Suprapubic skin (tissue), 4 donors: Measurements from ENCODE around the gene RIMOC1. TPM values are rescaled to one million over a fixed set of nuclear protein-coding genes. Genes with fewer than 3 reads are reported as not detected.
"Not testable (repeated sequence)": the region's sequence is repeated elsewhere in the genome, so short reads cannot be mapped to it uniquely, and the experiment has no call there.

Experiments
- DNase-seq, 2 donors: peaks; one replicate each; pipeline ENCODE4 v3.0.0-alpha.2; 2019; ENCODE audit warnings: low spot score in 2 of 2
- H3K27ac ChIP-seq: fragments of 200-600 bp; sonication (generic); one replicate; pipeline ENCODE4 v1.5.1; 2019
- H3K27me3 ChIP-seq: fragments of 200-600 bp; sonication (generic); one replicate; pipeline ENCODE4 v1.5.1; 2019
- H3K36me3 ChIP-seq: fragments of 200-600 bp; sonication (generic); one replicate; pipeline ENCODE4 v1.5.1; 2019
- H3K4me1 ChIP-seq: fragments of 200-600 bp; sonication (generic); one replicate; pipeline ENCODE4 v1.5.1; 2019
- H3K4me3 ChIP-seq: fragments of 200-600 bp; sonication (generic); one replicate; pipeline ENCODE4 v1.5.1; 2019; ENCODE audit warnings: mild to moderate bottlenecking
- H3K9me3 ChIP-seq: fragments of 200-600 bp; sonication (generic); one replicate; pipeline ENCODE4 v1.5.1; 2019
- EP300 ChIP-seq: sonication (generic); formaldehyde crosslinking; IDR thresholded peaks from one replicate; pipeline ENCODE4 v1.6.1; 2017; ENCODE audit warnings: antibody characterized with exemption
- POLR2A ChIP-seq, 2 donors: fragments of 450-650 bp; IDR thresholded peaks; one replicate each; pipeline ENCODE4 v1.6.1; 2017; ENCODE audit warnings: antibody characterized with exemption in 2 of 2, mild to moderate bottlenecking in 2 of 2, moderate library complexity in 2 of 2
- POLR2AphosphoS5 ChIP-seq, 3 donors: sonication (generic); formaldehyde crosslinking; IDR thresholded peaks; one replicate each; pipeline ENCODE4 v1.6.1; 2017; ENCODE audit warnings: antibody characterized with exemption in 3 of 3
- WGBS: methylation state at CpG from one replicate; pipeline ENCODE4 v1.1.5; 2018; 5-methylcytosine and 5-hydroxymethylcytosine counted together
- total RNA-seq, 4 donors: library from RNA; depleted of rRNA; stranded (reverse); fragments of >200 nt; gene quantifications; one replicate each; pipeline ENCODE4 v1.1.0, GENCODE V29; 2016
- TF ChIP-seq, protein P1 (sequence below), 2 donors: fragments of 200-600 bp in 1 of 2; fragments of 450-650 bp in 1 of 2; sonication (generic) in 1 of 2; IDR thresholded peaks; one replicate each; pipeline ENCODE4 v1.5.1; 2016 to 2019; ENCODE audit warnings: antibody characterized with exemption in 2 of 2, mild to moderate bottlenecking in 1 of 2, moderate library complexity in 1 of 2

Gene RIMOC1
- total RNA-seq, 4 donors from 2014 or later: 10.6 to 20.9 (median 16.9) TPM

- peaks cover 31% of the 10 kb centered on the region for H3K36me3 ChIP-seq
- TF ChIP-seq POLR2AphosphoS5 (IDR thresholded peaks at IDR 0.05) (no peak), EP300 (no peak), POLR2A (IDR thresholded peaks at IDR 0.05) (no peak)
- TF ChIP-seq, protein P1, sequence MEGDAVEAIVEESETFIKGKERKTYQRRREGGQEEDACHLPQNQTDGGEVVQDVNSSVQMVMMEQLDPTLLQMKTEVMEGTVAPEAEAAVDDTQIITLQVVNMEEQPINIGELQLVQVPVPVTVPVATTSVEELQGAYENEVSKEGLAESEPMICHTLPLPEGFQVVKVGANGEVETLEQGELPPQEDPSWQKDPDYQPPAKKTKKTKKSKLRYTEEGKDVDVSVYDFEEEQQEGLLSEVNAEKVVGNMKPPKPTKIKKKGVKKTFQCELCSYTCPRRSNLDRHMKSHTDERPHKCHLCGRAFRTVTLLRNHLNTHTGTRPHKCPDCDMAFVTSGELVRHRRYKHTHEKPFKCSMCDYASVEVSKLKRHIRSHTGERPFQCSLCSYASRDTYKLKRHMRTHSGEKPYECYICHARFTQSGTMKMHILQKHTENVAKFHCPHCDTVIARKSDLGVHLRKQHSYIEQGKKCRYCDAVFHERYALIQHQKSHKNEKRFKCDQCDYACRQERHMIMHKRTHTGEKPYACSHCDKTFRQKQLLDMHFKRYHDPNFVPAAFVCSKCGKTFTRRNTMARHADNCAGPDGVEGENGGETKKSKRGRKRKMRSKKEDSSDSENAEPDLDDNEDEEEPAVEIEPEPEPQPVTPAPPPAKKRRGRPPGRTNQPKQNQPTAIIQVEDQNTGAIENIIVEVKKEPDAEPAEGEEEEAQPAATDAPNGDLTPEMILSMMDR (IDR thresholded peaks at IDR 0.05): no peak
- no peak overlapping the region for H3K27ac ChIP-seq
- no peak overlapping the region for H3K4me3 ChIP-seq
- H3K4me1 ChIP-seq: no peaks in the 10 kb centered on the region
- H3K9me3 ChIP-seq: no peaks in the 10 kb centered on the region
- H3K27me3 ChIP-seq: no peaks in the 10 kb centered on the region
- DNase-seq: no peak
These were observed 31.4 kb downstream of the RIMOC1 start for GRCh38 chr5:41935544-41935943.

DNA sequence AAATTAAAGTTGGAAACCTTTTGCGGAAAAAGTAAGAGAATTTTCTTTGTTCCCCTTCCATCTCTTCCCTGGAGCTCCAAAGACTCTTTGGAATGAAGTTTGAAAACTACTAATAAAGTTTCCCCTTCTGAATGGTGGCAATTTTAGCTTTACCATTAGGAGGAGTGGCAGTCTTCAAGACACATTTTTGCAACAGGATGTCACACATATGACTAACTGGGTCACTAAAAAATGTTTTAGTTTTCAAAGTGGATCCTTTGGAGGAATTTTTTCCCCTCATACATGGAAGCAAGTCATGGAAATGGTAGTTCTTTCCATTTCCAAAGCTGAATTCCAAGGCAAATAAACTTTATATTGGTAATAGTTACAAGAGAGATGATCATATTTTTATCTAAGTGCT is 36.5 kb downstream of the RIMOC1 start:
- no peaks in the 10 kb centered on the region for H3K27me3 ChIP-seq
- no peaks in the 10 kb centered on the region for H3K4me1 ChIP-seq
- H3K36me3 ChIP-seq: peaks cover 7% of the 10 kb centered on the region
- DNase-seq: no peak
- H3K4me3 ChIP-seq: no peak overlapping the region
- TF ChIP-seq, protein P1 (IDR thresholded peaks at IDR 0.05): no peak
- TF ChIP-seq POLR2A (IDR thresholded peaks at IDR 0.05) (no peak), EP300 (no peak), POLR2AphosphoS5 (IDR thresholded peaks at IDR 0.05) (no peak)
- no peak overlapping the region for H3K27ac ChIP-seq
- H3K9me3 ChIP-seq: no peaks in the 10 kb centered on the region
- 97% methylated on average over 1 of the region's 1 CpG for WGBS

DNA sequence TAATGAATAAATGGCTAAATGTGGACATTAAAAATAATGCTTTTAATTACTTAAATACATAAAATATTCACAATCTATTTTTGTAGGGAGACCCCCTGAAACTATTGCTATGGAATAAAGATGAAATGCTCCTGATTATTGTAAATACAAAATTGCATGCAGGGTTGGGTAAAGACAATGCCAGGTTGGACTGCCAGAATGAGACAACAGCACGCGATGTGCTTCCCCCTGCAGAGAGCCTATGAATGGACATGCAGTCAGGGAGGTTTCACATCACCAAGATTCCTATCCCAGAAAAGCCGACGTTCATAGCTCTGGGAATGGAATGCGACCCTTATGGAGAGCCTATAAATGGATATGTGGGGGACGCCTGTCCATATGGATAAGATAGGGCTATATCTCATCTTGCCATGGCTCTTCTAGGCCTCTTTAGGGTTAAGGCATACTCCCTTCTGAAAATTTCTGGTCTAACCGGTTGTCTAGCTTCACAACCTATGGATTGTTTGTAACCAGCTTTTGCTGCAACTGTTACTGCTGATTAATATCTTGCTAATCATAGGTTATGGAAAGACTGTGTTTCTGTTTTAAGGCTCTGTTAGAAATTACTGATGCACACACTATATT is 41.3 kb downstream of the RIMOC1 start:
- H3K4me1 ChIP-seq, H3K27ac ChIP-seq, H3K36me3 ChIP-seq, DNase-seq, H3K27me3 ChIP-seq, H3K4me3 ChIP-seq, H3K9me3 ChIP-seq: not testable (repeated sequence)
- WGBS: 78% methylated on average over 7 of the region's 7 CpGs

DNA sequence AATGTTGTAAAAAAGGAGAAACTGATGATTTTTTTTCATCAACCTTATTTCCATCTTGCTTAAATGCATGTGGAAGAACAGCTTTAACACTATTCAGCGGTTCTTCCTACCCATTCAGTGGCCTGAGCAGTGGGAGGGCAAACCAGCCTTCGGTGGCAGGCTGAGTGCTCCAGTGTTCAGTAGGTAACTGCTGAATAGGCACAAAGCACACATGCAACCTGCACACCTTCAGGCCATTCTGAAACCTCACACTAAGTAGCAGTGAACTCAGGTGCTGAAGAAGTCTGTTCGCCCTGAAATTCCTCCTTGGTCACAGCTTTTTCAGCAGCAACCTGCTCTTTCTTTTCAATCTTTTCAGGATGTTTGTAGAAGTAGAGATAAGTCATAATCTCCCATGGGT is 47.1 kb downstream of the RIMOC1 start:
- no peak overlapping the region for H3K4me3 ChIP-seq
- DNase-seq: no peak
- WGBS: 92% methylated on average over 3 of the region's 3 CpGs
- no peaks in the 10 kb centered on the region for H3K4me1 ChIP-seq
- no peaks in the 10 kb centered on the region for H3K27me3 ChIP-seq
- H3K27ac ChIP-seq: no peak overlapping the region
- H3K9me3 ChIP-seq: no peaks in the 10 kb centered on the region
- H3K36me3 ChIP-seq: no peaks in the 10 kb centered on the region
- TF ChIP-seq POLR2AphosphoS5 (IDR thresholded peaks at IDR 0.05): no peak
- TF ChIP-seq, protein P1 (IDR thresholded peaks at IDR 0.05): no peak
- no peak for TF ChIP-seq EP300
- TF ChIP-seq POLR2A (IDR thresholded peaks at IDR 0.05): no peak

Other genes starting within 250 kb of the RIMOC1 start
- 10 to 100 TPM; 17.4 to 71.9 (median 24.7) TPM for gene OXCT1, start 33.9 kb upstream of the RIMOC1 start, total RNA-seq
- 10 to 100 TPM in 1 of 4 donors, 1 to 10 TPM in 3; 8.7 to 16.4 (median 9.9) TPM for gene FBXO4, start 20.9 kb downstream of the RIMOC1 start, total RNA-seq